ENCODE results near the gene PRKCI. TPM values are rescaled to one million over a fixed set of nuclear protein-coding genes. Genes with fewer than 3 reads are reported as not detected.
A peak's percentile ranks its signal among the peaks of the same experiment; 100 is the strongest.

PRKCI gene
- polyA plus RNA-seq, 2 of the 4 experiments (the other 2 are of a cell fraction), result 19.2 to 52.6 TPM

DNA sequence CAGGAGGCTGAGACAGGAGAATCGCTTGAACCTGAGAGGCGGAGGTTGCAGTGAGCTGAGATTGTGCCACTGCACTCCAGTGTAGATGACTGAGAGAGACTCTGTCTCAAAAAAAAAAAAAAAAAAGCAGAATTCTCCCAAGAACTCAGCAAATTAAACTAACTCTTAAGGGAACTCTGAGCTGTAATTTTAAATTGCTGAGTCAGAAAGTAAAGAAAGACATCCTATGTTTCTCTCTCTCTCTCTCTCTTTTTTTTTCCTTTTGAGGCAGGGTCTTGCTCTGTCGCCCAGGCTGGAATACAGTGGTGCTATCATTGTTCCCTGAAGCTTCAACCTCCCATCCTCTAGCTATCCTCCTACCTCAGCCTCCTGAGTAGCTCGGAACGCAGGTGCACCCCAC lies 20.7 kb upstream of the PRKCI start:
- H3K4me3 ChIP-seq, result no peak overlapping the region
- no peak for TF ChIP-seq EHF (CRISPR knock-in tag; IDR thresholded peaks at IDR 0.05)
- TF ChIP-seq MAFK (IDR thresholded peaks at IDR 0.05; ENCODE audit: partially characterized antibody), result peak; percentile 83
- no peak overlapping the region for H3K4me2 ChIP-seq
- FAIRE-seq, result no peak
- no peak for ATAC-seq
- no peak for DNase-seq (ENCODE audit: low read depth in 1 of 2, low spot score in 1 of 2)
- ChIA-PET POLR2A (no interaction called here), CTCF (interaction anchor here (0.6 to 1.1 kb wide), 2 partner anchors 74 to 209 kb away, joined by 3 read pairs; no protein-coding TSS in a partner anchor)
- no peak overlapping the region for H3K27ac ChIP-seq
- 90% methylated on average over 5 of the region's 5 CpGs for WGBS (ENCODE audit: missing lambda C conversion rate)
- H3K4me1 ChIP-seq, result 0 out of 3 replicates have a peak, but pooled peaks cover 6% of the 10 kb centered on the region
- no peaks in the 10 kb centered on the region for H3K9me3 ChIP-seq

GRCh38 chr3:170203457-170203856 lies 18.8 kb upstream of the PRKCI start:
- ChIA-PET CTCF (interaction anchor here (0.8 to 1.4 kb wide), 2 partner anchors 10 to 608 kb away, joined by 3 to 5 read pairs; no protein-coding TSS in a partner anchor), POLR2A (interaction anchor here (1.1 kb wide), 1 partner anchor 19 kb away, joined by 4 read pairs; the partner anchor contains the start of gene PRKCI)
- no peak overlapping the region for H3K4me2 ChIP-seq
- FAIRE-seq (no peak), ATAC-seq (no peak), DNase-seq (ENCODE audit: low read depth in 1 of 2, low spot score in 1 of 2) (no peak)
- no peak overlapping the region for H3K4me3 ChIP-seq
- no peak overlapping the region for H3K27ac ChIP-seq
- 0 out of 3 replicates have a peak, but pooled peaks cover 6% of the 10 kb centered on the region for H3K4me1 ChIP-seq
- 91% methylated on average over 4 of the region's 4 CpGs for WGBS (ENCODE audit: missing lambda C conversion rate)
- TF ChIP-seq HOXA7 (CRISPR knock-in tag; IDR thresholded peaks at IDR 0.05), result no peak
- TF ChIP-seq JUN (IDR thresholded peaks at IDR 0.05), result no peak
- no peak for TF ChIP-seq ZFP36 (IDR thresholded peaks at IDR 0.05; ENCODE audit: borderline replicate concordance, partially characterized antibody)
- TF ChIP-seq RARB (CRISPR knock-in tag; IDR thresholded peaks at IDR 0.05), result no peak
- no peak for TF ChIP-seq ZNF302 (CRISPR knock-in tag; IDR thresholded peaks at IDR 0.05)
- no peak for TF ChIP-seq USF2 (IDR thresholded peaks at IDR 0.05)
- TF ChIP-seq RAD21 (conservative IDR thresholded peaks at IDR 0.05 in 1 of 2, IDR thresholded peaks at IDR 0.05 in 1 of 2), result no peak
- no peak for TF ChIP-seq HOXB13 (CRISPR knock-in tag; IDR thresholded peaks at IDR 0.05; ENCODE audit: low read depth)
- no peaks in the 10 kb centered on the region for H3K9me3 ChIP-seq

DNA sequence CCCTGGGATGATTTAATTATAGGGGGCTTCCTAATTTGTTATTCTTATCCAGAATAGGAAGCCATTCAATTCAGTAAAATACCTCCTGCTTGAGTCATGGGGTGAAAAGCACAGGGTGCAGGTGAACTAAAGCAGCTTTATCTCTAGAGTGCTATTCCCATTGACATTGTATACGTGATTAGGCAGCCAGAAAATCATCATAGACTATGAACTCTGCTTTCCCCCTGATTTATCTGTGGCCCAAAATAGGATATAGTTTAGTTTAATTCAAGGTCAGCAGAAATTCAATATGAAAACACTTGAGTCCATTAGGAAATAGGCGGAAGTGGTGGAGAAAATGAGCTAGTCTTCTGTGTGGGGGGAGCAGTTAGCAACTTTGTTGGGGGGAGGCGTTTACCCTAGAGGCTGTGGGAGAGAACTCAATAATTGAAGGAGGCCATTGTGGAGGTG lies 18.2 kb upstream of the PRKCI start:
- no peak overlapping the region for H3K4me2 ChIP-seq
- FAIRE-seq (no peak), DNase-seq (ENCODE audit: low read depth in 1 of 2, low spot score in 1 of 2) (no peak), ATAC-seq (no peak; a peak in 1 of 6 replicates)
- CTCF ChIA-PET, result interaction anchor here (0.8 to 1.4 kb wide), 2 partner anchors 11 to 608 kb away, joined by 3 to 5 read pairs; no protein-coding TSS in a partner anchor
- POLR2A ChIA-PET, result interaction anchor here (0.7 to 1.1 kb wide), 2 partner anchors 18 to 153 kb away, joined by 3 to 4 read pairs; partner anchors contain the start of genes PRKCI and SKIL
- H3K4me3 ChIP-seq, result no peak overlapping the region
- H3K9me3 ChIP-seq, result no peaks in the 10 kb centered on the region
- H3K27ac ChIP-seq, result no peak overlapping the region
- 57% methylated on average over 3 of the region's 3 CpGs for WGBS (ENCODE audit: missing lambda C conversion rate)
- TF ChIP-seq MAX (IDR thresholded peaks at IDR 0.05), result no peak
- TF ChIP-seq MAFK (IDR thresholded peaks at IDR 0.05; ENCODE audit: partially characterized antibody), result peak; percentile 51
- 0 out of 3 replicates have a peak, but pooled peaks cover 6% of the 10 kb centered on the region for H3K4me1 ChIP-seq

GRCh38 chr3:170204509-170204908 lies 17.7 kb upstream of the PRKCI start:
- WGBS (ENCODE audit: missing lambda C conversion rate), result 86% methylated on average over 10 of the region's 10 CpGs
- CTCF ChIA-PET, result interaction anchor here (1.4 kb wide), 1 partner anchor 11 kb away, joined by 5 read pairs; no protein-coding TSS in a partner anchor
- no peaks in the 10 kb centered on the region for H3K9me3 ChIP-seq
- FAIRE-seq, result no peak
- H3K27ac ChIP-seq, result no peak overlapping the region
- H3K4me2 ChIP-seq, result no peak overlapping the region
- ATAC-seq, result no peak
- POLR2A ChIA-PET, result interaction anchor here (0.7 to 1.1 kb wide), 2 partner anchors 17 to 153 kb away, joined by 3 to 4 read pairs; partner anchors contain the start of genes PRKCI and SKIL
- 0 out of 3 replicates have a peak, but pooled peaks cover 6% of the 10 kb centered on the region for H3K4me1 ChIP-seq
- no peak overlapping the region for H3K4me3 ChIP-seq
- TF ChIP-seq PHF8 (IDR thresholded peaks at IDR 0.05; ENCODE audit: borderline replicate concordance, low read depth), result no peak
- no peak for TF ChIP-seq ZNF302 (CRISPR knock-in tag; IDR thresholded peaks at IDR 0.05)
- no peak for TF ChIP-seq FOSL2 (IDR thresholded peaks at IDR 0.05)
- no peak for TF ChIP-seq FOSL2 (CRISPR knock-in tag; IDR thresholded peaks at IDR 0.05)
- no peak for TF ChIP-seq TFCP2L1 (CRISPR knock-in tag; IDR thresholded peaks at IDR 0.05)
- no peak for TF ChIP-seq JUNB (IDR thresholded peaks at IDR 0.05)
- TF ChIP-seq, protein P1, sequence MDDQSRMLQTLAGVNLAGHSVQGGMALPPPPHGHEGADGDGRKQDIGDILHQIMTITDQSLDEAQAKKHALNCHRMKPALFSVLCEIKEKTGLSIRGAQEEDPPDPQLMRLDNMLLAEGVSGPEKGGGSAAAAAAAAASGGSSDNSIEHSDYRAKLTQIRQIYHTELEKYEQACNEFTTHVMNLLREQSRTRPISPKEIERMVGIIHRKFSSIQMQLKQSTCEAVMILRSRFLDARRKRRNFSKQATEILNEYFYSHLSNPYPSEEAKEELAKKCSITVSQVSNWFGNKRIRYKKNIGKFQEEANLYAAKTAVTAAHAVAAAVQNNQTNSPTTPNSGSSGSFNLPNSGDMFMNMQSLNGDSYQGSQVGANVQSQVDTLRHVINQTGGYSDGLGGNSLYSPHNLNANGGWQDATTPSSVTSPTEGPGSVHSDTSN (IDR thresholded peaks at IDR 0.05), result no peak
- TF ChIP-seq USF2 (IDR thresholded peaks at IDR 0.05), result no peak
- no peak for TF ChIP-seq HOXB13 (CRISPR knock-in tag; IDR thresholded peaks at IDR 0.05; ENCODE audit: low read depth)
- no peak for TF ChIP-seq POLR2AphosphoS2 (conservative IDR thresholded peaks at IDR 0.05; ENCODE audit: low read length)
- TF ChIP-seq TP53 (CRISPR knock-in tag; IDR thresholded peaks at IDR 0.05), result no peak
- TF ChIP-seq, protein P2, sequence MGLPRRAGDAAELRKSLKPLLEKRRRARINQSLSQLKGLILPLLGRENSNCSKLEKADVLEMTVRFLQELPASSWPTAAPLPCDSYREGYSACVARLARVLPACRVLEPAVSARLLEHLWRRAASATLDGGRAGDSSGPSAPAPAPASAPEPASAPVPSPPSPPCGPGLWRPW (IDR thresholded peaks at IDR 0.05), result no peak
- no peak for TF ChIP-seq MAFK (IDR thresholded peaks at IDR 0.05; ENCODE audit: partially characterized antibody)
- no peak for TF ChIP-seq ZFP36 (IDR thresholded peaks at IDR 0.05; ENCODE audit: borderline replicate concordance, partially characterized antibody)
- TF ChIP-seq RAD21 (conservative IDR thresholded peaks at IDR 0.05 in 1 of 2, IDR thresholded peaks at IDR 0.05 in 1 of 2), result no peak
- TF ChIP-seq SREBF2 (IDR thresholded peaks at IDR 0.05), result no peak
- TF ChIP-seq KDM1A (IDR thresholded peaks at IDR 0.05; ENCODE audit: low read depth), result no peak
- TF ChIP-seq, protein P3, sequence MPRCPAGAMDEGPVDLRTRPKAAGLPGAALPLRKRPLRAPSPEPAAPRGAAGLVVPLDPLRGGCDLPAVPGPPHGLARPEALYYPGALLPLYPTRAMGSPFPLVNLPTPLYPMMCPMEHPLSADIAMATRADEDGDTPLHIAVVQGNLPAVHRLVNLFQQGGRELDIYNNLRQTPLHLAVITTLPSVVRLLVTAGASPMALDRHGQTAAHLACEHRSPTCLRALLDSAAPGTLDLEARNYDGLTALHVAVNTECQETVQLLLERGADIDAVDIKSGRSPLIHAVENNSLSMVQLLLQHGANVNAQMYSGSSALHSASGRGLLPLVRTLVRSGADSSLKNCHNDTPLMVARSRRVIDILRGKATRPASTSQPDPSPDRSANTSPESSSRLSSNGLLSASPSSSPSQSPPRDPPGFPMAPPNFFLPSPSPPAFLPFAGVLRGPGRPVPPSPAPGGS (IDR thresholded peaks at IDR 0.05), result no peak
- DNase-seq (ENCODE audit: low read depth in 1 of 2, low spot score in 1 of 2), result no peak

All from A549 (cell line).